ENCODE results near the gene TMEM223.

DNA sequence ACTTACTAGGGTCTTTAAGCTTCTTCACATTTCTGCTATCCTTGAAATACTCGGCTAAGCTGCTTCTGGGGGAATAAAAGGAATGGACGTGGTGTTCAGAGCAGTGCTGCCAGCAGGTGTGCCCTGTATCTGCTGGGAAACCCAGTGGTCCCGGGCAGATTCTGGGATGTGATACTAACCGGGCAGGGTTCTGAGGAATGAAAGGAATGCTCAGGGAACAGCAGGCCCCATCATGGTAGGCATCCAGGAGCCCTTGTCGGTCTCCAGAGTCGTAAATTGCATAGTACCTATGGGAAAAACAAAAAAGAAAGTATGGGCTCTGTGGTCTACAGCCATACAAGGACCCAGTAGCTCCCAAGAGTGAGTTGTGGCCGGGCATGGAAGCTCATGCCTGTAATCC lies 4.5 kb upstream of the TMEM223 start:
- TF ChIP-seq, protein P1, sequence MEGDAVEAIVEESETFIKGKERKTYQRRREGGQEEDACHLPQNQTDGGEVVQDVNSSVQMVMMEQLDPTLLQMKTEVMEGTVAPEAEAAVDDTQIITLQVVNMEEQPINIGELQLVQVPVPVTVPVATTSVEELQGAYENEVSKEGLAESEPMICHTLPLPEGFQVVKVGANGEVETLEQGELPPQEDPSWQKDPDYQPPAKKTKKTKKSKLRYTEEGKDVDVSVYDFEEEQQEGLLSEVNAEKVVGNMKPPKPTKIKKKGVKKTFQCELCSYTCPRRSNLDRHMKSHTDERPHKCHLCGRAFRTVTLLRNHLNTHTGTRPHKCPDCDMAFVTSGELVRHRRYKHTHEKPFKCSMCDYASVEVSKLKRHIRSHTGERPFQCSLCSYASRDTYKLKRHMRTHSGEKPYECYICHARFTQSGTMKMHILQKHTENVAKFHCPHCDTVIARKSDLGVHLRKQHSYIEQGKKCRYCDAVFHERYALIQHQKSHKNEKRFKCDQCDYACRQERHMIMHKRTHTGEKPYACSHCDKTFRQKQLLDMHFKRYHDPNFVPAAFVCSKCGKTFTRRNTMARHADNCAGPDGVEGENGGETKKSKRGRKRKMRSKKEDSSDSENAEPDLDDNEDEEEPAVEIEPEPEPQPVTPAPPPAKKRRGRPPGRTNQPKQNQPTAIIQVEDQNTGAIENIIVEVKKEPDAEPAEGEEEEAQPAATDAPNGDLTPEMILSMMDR (IDR thresholded peaks at IDR 0.05; ENCODE audit: low read depth, low read length), result no peak
- TF ChIP-seq EZH2phosphoT487 (IDR thresholded peaks at IDR 0.05; ENCODE audit: low read depth), result no peak
